ENCODE results near the gene CPA5. TPM values are rescaled to one million over a fixed set of nuclear protein-coding genes. Genes with fewer than 3 reads are reported as not detected.

CPA5 gene
- polyA plus RNA-seq, 1 experiment, result 0.15 TPM

- no peak for TF ChIP-seq CTCF (IDR thresholded peaks at IDR 0.05; ENCODE audit: insufficient read depth, low read depth, low read length)
- Histone ChIP-seq H3K4me3 (ENCODE audit: low read depth, low read length) (no peak overlapping the region), H3K36me3 (ENCODE audit: control insufficient read depth, insufficient read depth, low read length) (no peaks in the 10 kb centered on the region), H3K27me3 (ENCODE audit: control insufficient read depth, insufficient read depth, low read length) (no peaks in the 10 kb centered on the region)
- ChIA-PET POLR2A (no interaction called here), CTCF (interaction anchor here (1.3 kb wide), 1 partner anchor 10 kb away, joined by 3 read pairs; the partner anchor contains the start of gene CPA1)
- DNase-seq (ENCODE audit: low read depth), result no peak
These were observed 45.9 kb downstream of the CPA5 start for GRCh38 chr7:130390486-130390885.

- no peak for TF ChIP-seq CTCF (IDR thresholded peaks at IDR 0.05; ENCODE audit: insufficient read depth, low read depth, low read length)
- POLR2A ChIA-PET, result interaction anchor here (0.7 kb wide), 1 partner anchor 1074 kb away, joined by 3 read pairs; no protein-coding TSS in a partner anchor
- H3K4me3 ChIP-seq (ENCODE audit: low read depth, low read length), result no peak overlapping the region
- CTCF ChIA-PET, result interaction anchor here (1.2 to 1.5 kb wide), 3 partner anchors 12 to 38 kb away, joined by 3 to 8 read pairs (median 3); partner anchors contain the start of gene CPA1
- H3K36me3 ChIP-seq (ENCODE audit: control insufficient read depth, insufficient read depth, low read length), result no peaks in the 10 kb centered on the region
- no peaks in the 10 kb centered on the region for H3K27me3 ChIP-seq (ENCODE audit: control insufficient read depth, insufficient read depth, low read length)
- no peak for DNase-seq (ENCODE audit: low read depth)
These were observed 48.5 kb downstream of the CPA5 start for GRCh38 chr7:130393101-130393561.

GRCh38 chr7:130393841-130394411 is 49.3 kb downstream of the CPA5 start:
- H3K36me3 ChIP-seq (ENCODE audit: control insufficient read depth, insufficient read depth, low read length), result no peaks in the 10 kb centered on the region
- DNase-seq (ENCODE audit: low read depth), result no peak
- POLR2A ChIA-PET, result no interaction called here
- H3K27me3 ChIP-seq (ENCODE audit: control insufficient read depth, insufficient read depth, low read length), result no peaks in the 10 kb centered on the region
- no peak for TF ChIP-seq CTCF (IDR thresholded peaks at IDR 0.05; ENCODE audit: insufficient read depth, low read depth, low read length)
- no peak overlapping the region for H3K4me3 ChIP-seq (ENCODE audit: low read depth, low read length)
- CTCF ChIA-PET, result no interaction called here

- CTCF ChIA-PET, result no interaction called here
- Histone ChIP-seq H3K36me3 (ENCODE audit: control insufficient read depth, insufficient read depth, low read length) (no peaks in the 10 kb centered on the region), H3K27me3 (ENCODE audit: control insufficient read depth, insufficient read depth, low read length) (no peaks in the 10 kb centered on the region)
These were observed 50.0 kb downstream of the CPA5 start for GRCh38 chr7:130394421-130395195.

More at GRCh38 chr7:130394421-130395195, 50.0 kb downstream of the CPA5 start:
- no peak overlapping the region for H3K4me3 ChIP-seq (ENCODE audit: low read depth, low read length)
- no peak for DNase-seq (ENCODE audit: low read depth)
- TF ChIP-seq CTCF (IDR thresholded peaks at IDR 0.05; ENCODE audit: insufficient read depth, low read depth, low read length), result no peak
- POLR2A ChIA-PET, result no interaction called here

Data from BJ (cell line).